Ovary (tissue), 9 donors: Measurements from ENCODE around the gene GANC. TPM values are rescaled to one million over a fixed set of nuclear protein-coding genes. Genes with fewer than 3 reads are reported as not detected.

Experiments used
- DNase-seq, 5 donors: peaks; one replicate each; pipeline ENCODE4 v3.0.0-alpha.2; 2019 to 2020
- H3K27ac ChIP-seq, 2 donors: fragments of 200-600 bp; one replicate each; pipeline versions ENCODE4 v1.5.1 to v1.8.0; 2019 to 2022
- H3K27me3 ChIP-seq: fragments of 200-600 bp; one replicate; pipeline ENCODE4 v1.8.0; 2022
- H3K36me3 ChIP-seq: fragments of 200-600 bp; sonication (generic); one replicate; pipeline ENCODE4 v1.5.1; 2019
- H3K4me1 ChIP-seq: one replicate; pipeline ENCODE4 v1.8.1; 2013; ENCODE audit warnings: mild to moderate bottlenecking, moderate library complexity; ENCODE audit not compliant: insufficient read depth
- H3K4me3 ChIP-seq: fragments of 200-600 bp; sonication (generic); one replicate; pipeline ENCODE4 v1.5.1; 2017
- H3K9me3 ChIP-seq, 2 donors: fragments of 200-600 bp in 1 of 2; sonication (generic) in 1 of 2; one replicate each; pipeline versions ENCODE4 v1.5.1 to v1.8.1; 2013 to 2019; ENCODE audit warnings: mild to moderate bottlenecking in 1 of 2, moderate library complexity in 1 of 2
- CTCF ChIP-seq, 3 donors: fragments of 450-650 bp in 2 of 3; fragments of 200-600 bp in 1 of 3; IDR thresholded peaks; one replicate each; pipeline versions ENCODE4 v1.5.1 to v1.8.0; 2016 to 2022; ENCODE audit warnings: antibody characterized with exemption in 3 of 3, mild to moderate bottlenecking in 1 of 3
- EP300 ChIP-seq: sonication (generic); formaldehyde crosslinking; IDR thresholded peaks from one replicate; pipeline ENCODE4 v1.6.1; 2017; ENCODE audit warnings: antibody characterized with exemption
- POLR2A ChIP-seq: fragments of 450-650 bp; IDR thresholded peaks from one replicate; pipeline ENCODE4 v1.6.1; 2017; ENCODE audit warnings: antibody characterized with exemption, mild to moderate bottlenecking, moderate library complexity
- WGBS, 3 donors: extraction: QIAGEN DNeasy Blood & Tissue Kit in 1 of 3; methylation state at CpG; one replicate each; pipeline versions ENCODE4 v1.1.5 to v1.1.7; 2013 to 2017; 5-methylcytosine and 5-hydroxymethylcytosine counted together
- intact Hi-C, 4 donors: fragments of 100-400 bp; cut with DNase I; formaldehyde crosslinking; loops; one replicate each; pipeline versions ENCODE4 v1.11.0 to v1.15.1; 2022 to 2023
- polyA plus RNA-seq, 2 donors: library from polyadenylated mRNA; stranded (reverse); fragments of 200-250 nt in 1 of 2; fragments of 350-450 nt in 1 of 2; fragmentation: Illumina TruSeq in 1 of 2; extraction: RNeasy Lipid Tissue Mini Kit (QIAGEN cat#74804) in 1 of 2; gene quantifications; one replicate each; pipeline ENCODE4 v1.2.3, GENCODE V29; 2013 to 2014
- total RNA-seq, 7 donors: library from RNA; depleted of rRNA in 2 of 7; stranded (reverse); fragments of >200 nt in 2 of 7; fragmentation: NEBNext Ultra II Directional in 3 of 7; extraction: Animal tissue kit (Norgen Biotek cat#: 25700) in 3 of 7; gene quantifications; one replicate each; pipeline versions ENCODE4 v1.1.0 to v1.2.4, GENCODE V29; 2016 to 2023
- donor health status: DM: no; HTN: no; CAD: no; lungs with moderate emphysema.
- donor health status: DM: no; HTN: no; CAD: no.
- donor health status: Bipolar disorder and iron deficiency.
- donor health status: DM: yes; HTN: yes; CAD: no.
- donor health status: DM: no; HTN: no; CAD: no.
- donor health status: DM: yes; HTN: yes; CAD: no.

Gene GANC
- total and polyA plus RNA-seq, 9 donors = 10.0 to 31.5 (median 28.1) TPM

- DNase-seq = no peak
- intact Hi-C loops = no loop called here
- Histone ChIP-seq H3K36me3 (no peaks in the 10 kb centered on the region), H3K4me1 (no peaks in the 10 kb centered on the region), H3K27ac (no peak overlapping the region), H3K4me3 (no peak overlapping the region), H3K27me3 (no peaks in the 10 kb centered on the region), H3K9me3 (no peaks in the 10 kb centered on the region)
- 79 to 81% (median 79%) methylated on average over 7 of the region's 7 CpGs for WGBS, 3 donors
- TF ChIP-seq EP300 (no peak), CTCF (IDR thresholded peaks at IDR 0.05) (no peak), POLR2A (no peak)
Measured at GRCh38 chr15:42359985-42360384, 87.0 kb downstream of the GANC start.

GRCh38 chr15:42360535-42361112, 87.6 kb downstream of the GANC start:
- DNase-seq = no peak
- Histone ChIP-seq H3K27me3 (no peaks in the 10 kb centered on the region), H3K36me3 (no peaks in the 10 kb centered on the region), H3K9me3 (no peaks in the 10 kb centered on the region), H3K4me3 (no peak overlapping the region), H3K27ac (no peak overlapping the region), H3K4me1 (no peaks in the 10 kb centered on the region)
- no peak for TF ChIP-seq POLR2A
- no peak for TF ChIP-seq CTCF (IDR thresholded peaks at IDR 0.05)
- no peak for TF ChIP-seq EP300
- 90 to 92% (median 91%) methylated on average over 5 of the region's 5 CpGs for WGBS, 3 donors
- intact Hi-C loops = no loop called here

- TF ChIP-seq POLR2A (no peak), CTCF (IDR thresholded peaks at IDR 0.05) (no peak), EP300 (no peak)
- 82 to 91% (median 88%) methylated on average over 3 of the region's 3 CpGs for WGBS, 3 donors
- no peaks in the 10 kb centered on the region for H3K36me3 ChIP-seq
- no peaks in the 10 kb centered on the region for H3K27me3 ChIP-seq
- no peaks in the 10 kb centered on the region for H3K9me3 ChIP-seq
- intact Hi-C loops = no loop called here
- no peak for DNase-seq
- no peak overlapping the region for H3K27ac ChIP-seq
- H3K4me1 ChIP-seq = no peaks in the 10 kb centered on the region
- H3K4me3 ChIP-seq = no peak overlapping the region
Measured at GRCh38 chr15:42363487-42363886, 90.5 kb downstream of the GANC start.

- no peak for DNase-seq
- Histone ChIP-seq H3K27ac (no peak overlapping the region), H3K4me3 (no peak overlapping the region), H3K9me3 (no peaks in the 10 kb centered on the region), H3K27me3 (no peaks in the 10 kb centered on the region), H3K4me1 (no peaks in the 10 kb centered on the region), H3K36me3 (no peaks in the 10 kb centered on the region)
- TF ChIP-seq POLR2A (no peak), EP300 (no peak), CTCF (IDR thresholded peaks at IDR 0.05) (no peak)
- intact Hi-C loops = no loop called here
Measured at GRCh38 chr15:42363942-42364341, 90.9 kb downstream of the GANC start.
